Right lobe of liver (tissue), 6 donors: ENCODE results near the gene PDE6B. TPM values are rescaled to one million over a fixed set of nuclear protein-coding genes. Genes with fewer than 3 reads are reported as not detected.

ENCODE experiments used
- ATAC-seq, 4 donors: fragments of 200-7000 bp; cut with Tn5 transposase; one replicate each; pipeline ENCODE4 v1.9.1; 2020; ENCODE audit warnings: mild to moderate bottlenecking in 4 of 4, moderate library complexity in 4 of 4
- DNase-seq, 3 donors: peaks; one replicate each; pipeline ENCODE4 v3.0.0-alpha.2; 2020
- H3K27ac ChIP-seq, 3 donors: fragments of 200-600 bp; one replicate each; pipeline ENCODE4 v1.8.0; 2022
- H3K27me3 ChIP-seq, 2 donors: fragments of 200-600 bp; one replicate each; pipeline ENCODE4 v1.8.0; 2022
- H3K36me3 ChIP-seq, 4 donors: fragments of 200-600 bp; sonication (generic) in 1 of 4; one replicate each; pipeline versions ENCODE4 v1.5.1 to v1.8.0; 2017 to 2022; ENCODE audit warnings: control low read depth in 1 of 4
- H3K4me1 ChIP-seq, 4 donors: fragments of 200-600 bp; sonication (generic) in 1 of 4; one replicate each; pipeline versions ENCODE4 v1.5.1 to v1.8.0; 2017 to 2022; ENCODE audit warnings: control low read depth in 1 of 4
- H3K4me3 ChIP-seq, 3 donors: fragments of 200-600 bp; one replicate each; pipeline ENCODE4 v1.8.0; 2022
- H3K9me3 ChIP-seq, 4 donors: fragments of 200-600 bp; sonication (generic) in 1 of 4; one replicate each; pipeline versions ENCODE4 v1.5.1 to v1.8.0; 2017 to 2022; ENCODE audit warnings: control low read depth in 1 of 4
- CTCF ChIP-seq, 4 donors: fragments of 200-600 bp in 3 of 4; fragments of 450-650 bp in 1 of 4; IDR thresholded peaks; one replicate each; pipeline versions ENCODE4 v1.5.1 to v1.8.0; 2016 to 2022; ENCODE audit warnings: antibody characterized with exemption in 4 of 4, mild to moderate bottlenecking in 2 of 4
- POLR2A ChIP-seq: fragments of 450-650 bp; IDR thresholded peaks from one replicate; pipeline ENCODE4 v1.6.1; 2017; ENCODE audit warnings: antibody characterized with exemption, mild to moderate bottlenecking
- WGBS: methylation state at CpG from one replicate; pipeline ENCODE4 v1.1.6; 2018; ENCODE audit warnings: low coverage, low lambda C conversion rate; ENCODE audit not compliant: insufficient coverage; ENCODE audit errors: missing lambda C conversion rate; 5-methylcytosine and 5-hydroxymethylcytosine counted together
- intact Hi-C, 2 donors: fragments of 100-400 bp; cut with DNase I; formaldehyde crosslinking; loops; one replicate each; pipeline versions ENCODE4 v1.11.2 to v1.14.1; 2022
- long read RNA-seq: library from polyadenylated mRNA; unstranded; transcript quantifications from one replicate; pipeline ENCODE4 v2.0.0, GENCODE V29; 2019
- total RNA-seq, 6 experiments: library from RNA; depleted of rRNA in 2 of 6; stranded (reverse); fragments of >200 nt in 2 of 6; fragmentation: NEBNext Ultra II Directional in 3 of 6; extraction: Animal tissue kit (Norgen Biotek cat#: 25700) in 3 of 6; gene quantifications; one replicate each; pipeline versions ENCODE4 v1.1.0 to v1.2.4, GENCODE V29; 2016 to 2023
- donor health status: DM: no; HTN: yes; CAD: no.
- donor health status: DM: no; HTN: no; CAD: no.
- donor health status: DM: no; HTN: no; CAD: no.
- donor health status: DM: no; HTN: yes; CAD: no.
- donor health status: DM: no; HTN: yes; CAD: no.

PDE6B gene
- total RNA-seq, result 1 to 10 TPM in 1 of 6 experiments, under 1 TPM in 4, not detected in 1; 0.24 to 1.9 (median 0.76) TPM
- long read RNA-seq, result 0 reads

GRCh38 chr4:624705-625590 is at the start of gene PDE6B:
Gene PDE6B, plus strand, starts transcription at chr4:625573. Its CDS starts 54 bp downstream, at chr4:625627.
- no peak within 1 kb of the TSS for H3K27ac ChIP-seq
- 74% methylated on average over 3 of the region's 21 CpGs for WGBS
- intact Hi-C loops, result no loop called here
- no peaks in the 10 kb centered on the region for H3K9me3 ChIP-seq
- TF ChIP-seq CTCF (IDR thresholded peaks at IDR 0.05) (no peak), POLR2A (no peak)
- ATAC-seq (no peak), DNase-seq (peak in 2 of 3 donors; percentile 24 to 29)
- no peaks in the 10 kb centered on the region for H3K36me3 ChIP-seq
- no peaks in the 10 kb centered on the region for H3K27me3 ChIP-seq
- no peak within 1 kb of the TSS for H3K4me3 ChIP-seq
- H3K4me1 ChIP-seq, result no peaks in the 10 kb centered on the region

DNA sequence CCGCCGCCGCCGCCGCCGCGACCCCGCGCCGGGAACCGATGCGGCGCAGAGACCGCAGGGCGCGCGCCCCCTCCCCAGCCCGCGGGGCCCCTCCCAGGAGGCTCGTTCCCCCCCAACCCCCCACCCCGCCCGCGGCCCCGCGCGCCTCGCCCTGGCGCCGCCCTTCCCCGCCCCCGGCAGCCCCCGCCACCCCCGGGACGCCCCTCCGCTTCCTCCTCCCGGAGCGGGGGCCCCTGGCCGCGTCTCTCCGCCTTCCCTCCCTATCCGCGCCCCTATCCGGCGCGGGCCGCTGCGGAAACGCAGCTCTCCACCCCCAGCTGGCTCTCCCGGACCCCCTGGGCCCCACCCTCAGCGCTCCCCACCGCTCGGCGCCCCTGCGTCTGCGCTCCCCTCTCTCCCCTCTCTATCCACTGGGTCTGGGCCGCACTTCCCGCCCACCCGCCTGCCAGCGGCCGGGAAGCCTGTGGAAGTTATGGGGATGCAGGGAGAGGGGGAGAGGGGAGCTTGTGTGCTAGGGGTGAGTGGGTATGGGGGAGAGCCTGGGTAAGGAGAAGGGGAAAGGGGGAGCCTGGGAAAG is 49.0 kb upstream of the PDE6B start, which contains the start of gene TMEM271:
TMEM271 (minus strand) TSS at position 51 of the 577 bp plus-strand sequence. CDS start 233 bp downstream, outside the sequence.
- no peaks in the 10 kb centered on the region for H3K36me3 ChIP-seq
- H3K4me3 ChIP-seq, result no peak within 1 kb of the TSS
- H3K27ac ChIP-seq, result no peak within 1 kb of the TSS
- no peaks in the 10 kb centered on the region for H3K4me1 ChIP-seq
- TF ChIP-seq CTCF (IDR thresholded peaks at IDR 0.05) (no peak), POLR2A (no peak)
- intact Hi-C loops, result no loop called here
- 1% methylated on average over 16 of the region's 60 CpGs for WGBS
- DNase-seq, result no peak
- H3K9me3 ChIP-seq, result no peaks in the 10 kb centered on the region
- ATAC-seq, result no peak
- H3K27me3 ChIP-seq, result peaks cover 6 to 20% of the 10 kb centered on the region in 2 donors

DNA sequence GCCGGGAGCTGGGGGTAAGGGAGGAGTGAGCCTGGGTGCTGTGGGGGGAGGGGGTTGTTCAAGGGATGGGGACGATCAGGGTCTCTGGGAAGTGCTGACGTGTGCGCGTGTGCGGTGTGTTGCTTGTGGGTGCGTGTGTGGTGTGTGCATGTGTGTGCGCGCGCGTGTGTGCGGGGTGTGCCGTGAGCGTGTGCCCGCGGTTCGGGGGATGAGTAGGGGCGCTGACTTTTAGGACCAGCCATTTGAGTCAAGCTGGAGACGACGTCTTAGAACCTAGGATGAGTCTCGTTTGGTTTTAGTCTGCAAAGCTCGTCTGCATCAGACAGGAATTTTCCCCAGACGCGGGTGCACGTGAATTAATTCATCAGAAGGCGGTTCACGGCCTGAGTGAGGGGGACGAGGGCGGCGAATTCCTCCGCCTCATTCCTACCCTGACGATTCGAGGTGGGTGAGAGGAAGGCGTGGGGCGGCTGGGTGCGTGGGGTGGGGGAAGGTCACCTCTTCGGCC is 48.3 kb upstream of the PDE6B start:
- intact Hi-C loops, result no loop called here
- 4% methylated on average over 17 of the region's 37 CpGs for WGBS
- H3K36me3 ChIP-seq, result no peaks in the 10 kb centered on the region
- DNase-seq, result no peak
- H3K4me3 ChIP-seq, result no peak overlapping the region
- ATAC-seq, result no peak
- H3K4me1 ChIP-seq, result no peaks in the 10 kb centered on the region
- TF ChIP-seq POLR2A, result no peak
- no peak for TF ChIP-seq CTCF (IDR thresholded peaks at IDR 0.05)
- no peaks in the 10 kb centered on the region for H3K9me3 ChIP-seq
- no peak overlapping the region for H3K27ac ChIP-seq
- H3K27me3 ChIP-seq, result peaks cover 6 to 20% of the 10 kb centered on the region in 2 donors

DNA sequence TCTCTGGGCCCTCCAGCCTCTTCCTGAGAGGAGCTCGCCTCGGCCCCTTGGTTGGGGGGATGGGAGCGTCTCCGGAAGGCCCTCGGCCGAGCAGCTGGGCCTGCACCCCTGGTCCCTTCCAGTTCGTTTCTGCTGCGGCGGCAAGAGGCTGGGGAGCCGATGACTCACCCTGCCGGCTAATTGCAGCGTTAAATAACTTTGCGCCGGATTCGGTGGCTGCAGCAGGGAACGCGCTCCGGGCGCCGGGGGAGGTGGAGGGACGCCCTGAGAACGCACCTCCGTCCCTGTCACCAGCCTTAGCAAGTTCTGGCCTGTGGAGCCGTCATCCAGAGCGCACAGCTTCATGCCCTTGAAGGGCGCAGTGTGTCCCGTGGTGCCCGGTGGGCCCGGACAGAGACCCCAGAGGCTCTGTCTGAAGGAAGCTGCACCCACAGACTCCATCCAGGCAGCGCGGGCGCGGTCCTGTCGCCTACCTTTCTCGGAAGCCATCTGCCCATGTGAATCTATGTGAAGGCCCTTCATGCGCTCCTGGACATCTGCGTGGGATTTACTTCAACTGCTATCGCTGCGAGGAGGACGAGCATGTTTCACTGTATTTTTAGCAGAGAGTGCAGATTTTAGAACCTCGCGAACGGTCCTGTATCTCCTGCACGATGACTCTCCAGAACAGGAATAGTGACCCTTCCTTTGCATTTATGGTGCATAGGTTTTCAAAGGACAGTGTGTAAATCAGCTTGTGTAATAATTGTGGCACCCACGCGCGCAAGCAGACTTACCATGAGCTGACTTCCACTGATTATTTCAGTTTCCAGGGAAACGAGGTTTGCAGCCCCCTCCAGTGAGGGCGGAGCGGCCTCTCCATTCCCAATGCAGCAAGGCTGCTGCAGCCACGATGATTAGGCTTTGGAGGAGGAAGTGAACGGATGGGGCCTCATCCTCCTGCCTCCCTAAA is 47.6 kb upstream of the PDE6B start:
- no peaks in the 10 kb centered on the region for H3K4me1 ChIP-seq
- intact Hi-C loops, result no loop called here
- no peak overlapping the region for H3K4me3 ChIP-seq
- no peak for DNase-seq
- H3K27ac ChIP-seq, result no peak overlapping the region
- TF ChIP-seq POLR2A (no peak), CTCF (IDR thresholded peaks at IDR 0.05) (no peak)
- WGBS, result 6% methylated on average over 16 of the region's 52 CpGs
- no peaks in the 10 kb centered on the region for H3K36me3 ChIP-seq
- H3K9me3 ChIP-seq, result no peaks in the 10 kb centered on the region
- H3K27me3 ChIP-seq, result peaks cover 6 to 20% of the 10 kb centered on the region in 2 donors
- ATAC-seq, result no peak
